ENCODE measurements around the gene EHHADH.

DNA sequence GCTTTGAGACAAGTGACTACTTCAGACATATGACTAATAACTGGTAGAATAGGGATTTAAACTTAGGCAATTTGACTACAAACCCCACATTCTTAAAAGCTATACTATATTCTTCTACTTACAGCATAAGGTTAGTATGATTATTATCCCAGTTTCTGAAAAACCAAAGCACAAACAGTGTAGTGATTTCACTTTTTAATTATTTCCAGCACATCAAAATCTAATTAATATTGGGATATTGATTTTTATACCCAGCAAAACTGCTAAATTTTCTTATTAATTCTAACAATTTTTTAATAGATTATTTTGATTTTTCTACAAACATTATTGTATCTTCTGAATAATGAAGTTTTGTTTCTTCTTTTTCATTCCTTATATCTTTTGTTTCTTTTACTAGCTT is 16.9 kb downstream of the EHHADH start:
- TF ChIP-seq, protein P1, sequence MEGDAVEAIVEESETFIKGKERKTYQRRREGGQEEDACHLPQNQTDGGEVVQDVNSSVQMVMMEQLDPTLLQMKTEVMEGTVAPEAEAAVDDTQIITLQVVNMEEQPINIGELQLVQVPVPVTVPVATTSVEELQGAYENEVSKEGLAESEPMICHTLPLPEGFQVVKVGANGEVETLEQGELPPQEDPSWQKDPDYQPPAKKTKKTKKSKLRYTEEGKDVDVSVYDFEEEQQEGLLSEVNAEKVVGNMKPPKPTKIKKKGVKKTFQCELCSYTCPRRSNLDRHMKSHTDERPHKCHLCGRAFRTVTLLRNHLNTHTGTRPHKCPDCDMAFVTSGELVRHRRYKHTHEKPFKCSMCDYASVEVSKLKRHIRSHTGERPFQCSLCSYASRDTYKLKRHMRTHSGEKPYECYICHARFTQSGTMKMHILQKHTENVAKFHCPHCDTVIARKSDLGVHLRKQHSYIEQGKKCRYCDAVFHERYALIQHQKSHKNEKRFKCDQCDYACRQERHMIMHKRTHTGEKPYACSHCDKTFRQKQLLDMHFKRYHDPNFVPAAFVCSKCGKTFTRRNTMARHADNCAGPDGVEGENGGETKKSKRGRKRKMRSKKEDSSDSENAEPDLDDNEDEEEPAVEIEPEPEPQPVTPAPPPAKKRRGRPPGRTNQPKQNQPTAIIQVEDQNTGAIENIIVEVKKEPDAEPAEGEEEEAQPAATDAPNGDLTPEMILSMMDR (IDR thresholded peaks at IDR 0.05): no peak
- TF ChIP-seq POLR2A (IDR thresholded peaks at IDR 0.05): no peak

Measured in uterus (tissue), 2 donors.